GM12891 (cell line): ENCODE results near the gene RPGRIP1L.

Experiments used
- PAX5 ChIP-seq: IDR thresholded peaks from 2 replicates; pipeline ENCODE4 v1.6.1; 2011; ENCODE audit warnings: low read length, moderate library complexity, mild to moderate bottlenecking; ENCODE audit not compliant: insufficient read depth, severe bottlenecking
- POLR2A ChIP-seq: IDR thresholded peaks from 2 replicates; pipeline ENCODE4 v1.6.1; 2011; ENCODE audit warnings: low read depth, low read length, control low read depth
- POLR2AphosphoS5 ChIP-seq: IDR thresholded peaks from 2 replicates; pipeline ENCODE4 v1.6.1; 2011; ENCODE audit warnings: low read depth, low read length, control low read depth
- POU2F2 ChIP-seq: IDR thresholded peaks from 2 replicates; pipeline ENCODE4 v1.6.1; 2011; ENCODE audit warnings: low read depth, mild to moderate bottlenecking, control low read depth, low read length, moderate library complexity
- TAF1 ChIP-seq: IDR thresholded peaks from 2 replicates; pipeline ENCODE4 v1.6.1; 2011; ENCODE audit warnings: low read depth, low read length, control low read depth

GRCh38 chr16:53732296-53732929 lies 28.8 kb upstream of the RPGRIP1L start:
- TF ChIP-seq POLR2AphosphoS5 (no peak), TAF1 (no peak), POU2F2 (no peak), POLR2A (no peak), PAX5 (no peak)
